Endothelial cell of umbilical vein (primary cell): ENCODE results near the gene UBAP2L. TPM values are rescaled to one million over a fixed set of nuclear protein-coding genes. Genes with fewer than 3 reads are reported as not detected.

Experiments
- BruUV-seq: library from RNA; stranded (reverse); fragments of 400-500 nt; replicated peaks from 2 replicates; lab custom pipeline; 2021; lab: Mats Ljungman, UMichigan
- CTCF ChIA-PET: fragments of 300-600, 350-600 bp; sonication (Branson Sonifier 250); formaldehyde crosslinking; loops from one replicate; lab custom pipeline; 2021; ENCODE audit warnings: antibody characterized with exemption, inconsistent platforms; lab: Charles Lee
- POLR2A ChIA-PET: fragments of 300-600, 350-600 bp; sonication (Branson Sonifier 250); formaldehyde crosslinking; loops from one replicate; lab custom pipeline; 2021; ENCODE audit warnings: antibody characterized with exemption, inconsistent platforms; lab: Charles Lee
- DNase-seq: peaks from one replicate; pipeline ENCODE4 v3.0.0-alpha.2; 2011; ENCODE audit warnings: low read depth, low spot score
- FAIRE-seq: peaks from 2 replicates; lab custom pipeline; 2011; peaks lifted over from hg19 to GRCh38; lab: Jason Lieb, UNC
- H2AFZ ChIP-seq: 2 replicates; pipeline ENCODE4 v1.6.0; 2012; ENCODE audit warnings: low read depth, low read length, control low read depth, inconsistent platforms
- H3K27ac ChIP-seq: 2 replicates; pipeline ENCODE4 v1.5.1; 2011; ENCODE audit warnings: low read depth, mild to moderate bottlenecking, control low read depth, low read length, moderate library complexity; ENCODE audit not compliant: insufficient read depth
- H3K27me3 ChIP-seq, 2 experiments: 2 replicates each; pipeline versions ENCODE4 v1.6.0 to v1.6.1; 2011; ENCODE audit warnings: low read length in 2 of 2, mixed read lengths in 1 of 2; ENCODE audit not compliant: control insufficient read depth in 2 of 2, insufficient read depth in 2 of 2
- H3K36me3 ChIP-seq, 2 experiments: 2 replicates in 1 of 2; 3 replicates in 1 of 2; pipeline ENCODE4 v1.5.1; 2011; ENCODE audit warnings: low read length in 2 of 2, mild to moderate bottlenecking in 1 of 2, moderate library complexity in 1 of 2; ENCODE audit not compliant: control insufficient read depth in 2 of 2, insufficient read depth in 2 of 2; ENCODE audit errors: extremely low read depth in 1 of 2
- H3K4me1 ChIP-seq: 3 replicates; pipeline ENCODE4 v1.5.1; 2011; ENCODE audit warnings: mild to moderate bottlenecking, low read length; ENCODE audit not compliant: control insufficient read depth, insufficient read depth; ENCODE audit errors: extremely low read depth
- H3K4me2 ChIP-seq: 2 replicates; pipeline ENCODE4 v1.6.1; 2011; ENCODE audit warnings: low read length, control low read depth, mixed read lengths; ENCODE audit not compliant: insufficient read depth
- H3K4me3 ChIP-seq, 3 experiments: fragments of 200-600 bp in 1 of 3; sonication (generic), shearing (Covaris generic) in 1 of 3; replicated peaks in 1 of 3; 2 replicates each; pipeline ENCODE4 v1.5.1; 2011 to 2016; ENCODE audit warnings: control low read depth in 3 of 3, low read length in 3 of 3, mild to moderate bottlenecking in 2 of 3, inconsistent platforms in 1 of 3, low read depth in 1 of 3, moderate library complexity in 1 of 3; ENCODE audit not compliant: insufficient read depth in 1 of 3
- H3K79me2 ChIP-seq: 2 replicates; pipeline ENCODE4 v1.6.0; 2012; ENCODE audit warnings: low read length, inconsistent platforms; ENCODE audit not compliant: control insufficient read depth, insufficient read depth
- H3K9ac ChIP-seq: replicated peaks from 2 replicates; pipeline ENCODE3; 2011; ENCODE audit warnings: low read length, control low read depth; ENCODE audit not compliant: insufficient read depth; ENCODE audit errors: extremely low read depth
- H3K9me1 ChIP-seq: replicated peaks from 3 replicates; pipeline ENCODE4 v1.6.0; 2011; ENCODE audit warnings: mild to moderate bottlenecking, low read length; ENCODE audit not compliant: control insufficient read depth, insufficient read depth; ENCODE audit errors: extremely low read depth
- H3K9me3 ChIP-seq: replicated peaks from 2 replicates; pipeline ENCODE4 v1.5.1; 2012; ENCODE audit warnings: low read length, inconsistent platforms; ENCODE audit not compliant: control insufficient read depth, insufficient read depth
- H4K20me1 ChIP-seq: replicated peaks from 2 replicates; pipeline ENCODE3; 2011; ENCODE audit warnings: mild to moderate bottlenecking, low read length; ENCODE audit not compliant: control insufficient read depth, insufficient read depth; ENCODE audit errors: extremely low read depth
- EZH2 ChIP-seq: IDR thresholded peaks from 2 replicates; pipeline ENCODE4 v1.6.1; 2012; ENCODE audit warnings: borderline replicate concordance, low read depth, mild to moderate bottlenecking, moderate library complexity, low read length, inconsistent platforms; ENCODE audit not compliant: severe bottlenecking
- FOS ChIP-seq: IDR thresholded peaks from 2 replicates; pipeline ENCODE4 v1.6.1; 2011; ENCODE audit warnings: mild to moderate bottlenecking, low read length, moderate library complexity, borderline replicate concordance; ENCODE audit not compliant: insufficient read depth
- GATA2 ChIP-seq: IDR thresholded peaks from 2 replicates; pipeline ENCODE4 v1.7.0; 2011; ENCODE audit warnings: low read depth, mild to moderate bottlenecking, moderate library complexity, mixed read lengths, low read length; ENCODE audit not compliant: insufficient read length, insufficient read depth
- JUN ChIP-seq: IDR thresholded peaks from 2 replicates; pipeline ENCODE4 v1.6.1; 2011; ENCODE audit warnings: borderline replicate concordance, low read depth; ENCODE audit not compliant: insufficient read length, insufficient read depth
- MYC ChIP-seq: IDR thresholded peaks from one replicate; pipeline ENCODE4 v1.6.1; 2011; ENCODE audit warnings: mild to moderate bottlenecking, low read depth, low read length
- POLR2A ChIP-seq: IDR thresholded peaks from 2 replicates; pipeline ENCODE4 v1.6.1; 2012; ENCODE audit warnings: low read depth, mild to moderate bottlenecking, control low read depth, low read length
- POLR2AphosphoS5 ChIP-seq: IDR thresholded peaks from 2 replicates; pipeline ENCODE4 v1.6.1; 2012; ENCODE audit warnings: low read depth, mild to moderate bottlenecking, control low read depth, low read length, moderate library complexity; ENCODE audit not compliant: insufficient read depth
- dilution Hi-C: fragments of 300-500 bp; cut with MboI; formaldehyde crosslinking; loops from one replicate; pipeline ENCODE4 v1.15.0; 2019; ENCODE audit warnings: low sequenced_read_pairs; ENCODE audit not compliant: extremely low pct_ligation_motif_present
- intact Hi-C: fragments of 100-400 bp; cut with micrococcal nuclease; formaldehyde crosslinking; loops from one replicate; pipeline ENCODE4 v1.10.0; 2022
- polyA plus RNA-seq, 4 experiments: library from polyadenylated mRNA; depleted of rRNA in 3 of 4; stranded (reverse) in 3 of 4; unstranded in 1 of 4; fragments of >200 nt; gene quantifications; 2 replicates each; pipeline versions ENCODE4 v1.2.1 to v1.2.3, GENCODE V29; 2011 to 2012; ENCODE audit warnings: missing spikeins in 1 of 4
- total RNA-seq: library from RNA; stranded (reverse); gene quantifications from 2 replicates; pipeline ENCODE4 v1.2.3, GENCODE V29; 2021
- TF ChIP-seq, protein P1 (sequence below), 2 donors: IDR thresholded peaks; 1 replicate in 1 of 2; 2 replicates in 1 of 2; pipeline ENCODE4 v1.5.1; 2011; ENCODE audit warnings: low read length in 2 of 2, mild to moderate bottlenecking in 2 of 2, moderate library complexity in 2 of 2, control low read depth in 1 of 2, inconsistent platforms in 1 of 2, low read depth in 1 of 2; ENCODE audit not compliant: insufficient read depth in 1 of 2; ENCODE audit errors: extremely low read depth in 1 of 2
- TF ChIP-seq, protein P2 (sequence below): IDR thresholded peaks from 2 replicates; pipeline ENCODE4 v1.6.1; 2011; ENCODE audit not compliant: insufficient read depth, insufficient read length

Gene UBAP2L
- total and polyA plus RNA-seq, 2 donors (not counting 3 experiments of a cell fraction or from before 2014, with no cell fraction given), result 229 to 280 TPM

DNA sequence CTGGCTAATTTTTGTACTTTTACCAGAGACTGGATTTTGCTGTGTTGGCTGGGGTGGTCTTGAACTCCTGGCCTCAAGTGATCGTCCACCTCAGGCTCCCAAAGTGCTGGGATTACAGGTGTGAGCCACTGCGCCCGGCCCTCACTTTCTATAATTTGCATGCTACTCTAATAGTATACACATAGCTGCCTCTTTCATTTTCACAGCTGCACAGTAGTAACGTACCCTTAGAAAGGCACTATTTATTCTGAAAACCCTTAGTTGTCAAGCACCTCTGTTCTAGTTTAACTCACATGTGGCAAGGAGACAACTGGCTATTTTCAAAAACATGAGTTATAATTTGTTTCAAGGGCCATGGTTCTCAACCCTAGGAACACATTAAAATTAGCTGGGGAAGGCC, 46.1 kb upstream of the UBAP2L start:
- Histone ChIP-seq H3K4me2 (no peak overlapping the region), H3K27ac (no peak overlapping the region), H3K9ac (no peak overlapping the region), H3K79me2 (peaks cover 94% of the 10 kb centered on the region), H3K27me3 (no peaks in the 10 kb centered on the region), H3K36me3 (peaks cover 40 to 46% of the 10 kb centered on the region in 2 experiments), H2AFZ (no peak overlapping the region), H3K4me3 (no peak overlapping the region), H4K20me1 (peaks cover 9% of the 10 kb centered on the region), H3K9me3 (no peaks in the 10 kb centered on the region), H3K9me1 (no peaks in the 10 kb centered on the region), H3K4me1 (peaks cover 38% of the 10 kb centered on the region)
- no peak for DNase-seq
- intact Hi-C loops, result no loop called here
- dilution Hi-C loops, result no loop called here
- TF ChIP-seq FOS, result no peak
- no peak for TF ChIP-seq JUN
- TF ChIP-seq EZH2, result no peak
- TF ChIP-seq MYC, result no peak
- TF ChIP-seq POLR2A, result no peak
- no peak for TF ChIP-seq GATA2
- TF ChIP-seq, protein P1, sequence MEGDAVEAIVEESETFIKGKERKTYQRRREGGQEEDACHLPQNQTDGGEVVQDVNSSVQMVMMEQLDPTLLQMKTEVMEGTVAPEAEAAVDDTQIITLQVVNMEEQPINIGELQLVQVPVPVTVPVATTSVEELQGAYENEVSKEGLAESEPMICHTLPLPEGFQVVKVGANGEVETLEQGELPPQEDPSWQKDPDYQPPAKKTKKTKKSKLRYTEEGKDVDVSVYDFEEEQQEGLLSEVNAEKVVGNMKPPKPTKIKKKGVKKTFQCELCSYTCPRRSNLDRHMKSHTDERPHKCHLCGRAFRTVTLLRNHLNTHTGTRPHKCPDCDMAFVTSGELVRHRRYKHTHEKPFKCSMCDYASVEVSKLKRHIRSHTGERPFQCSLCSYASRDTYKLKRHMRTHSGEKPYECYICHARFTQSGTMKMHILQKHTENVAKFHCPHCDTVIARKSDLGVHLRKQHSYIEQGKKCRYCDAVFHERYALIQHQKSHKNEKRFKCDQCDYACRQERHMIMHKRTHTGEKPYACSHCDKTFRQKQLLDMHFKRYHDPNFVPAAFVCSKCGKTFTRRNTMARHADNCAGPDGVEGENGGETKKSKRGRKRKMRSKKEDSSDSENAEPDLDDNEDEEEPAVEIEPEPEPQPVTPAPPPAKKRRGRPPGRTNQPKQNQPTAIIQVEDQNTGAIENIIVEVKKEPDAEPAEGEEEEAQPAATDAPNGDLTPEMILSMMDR (IDR thresholded peaks at IDR 0.05; ENCODE audit: extremely low read depth in 1 of 2, insufficient read depth in 1 of 2, low read depth in 1 of 2, low read length in 2 of 2), result no peak
- TF ChIP-seq POLR2AphosphoS5, result no peak
- TF ChIP-seq, protein P2, sequence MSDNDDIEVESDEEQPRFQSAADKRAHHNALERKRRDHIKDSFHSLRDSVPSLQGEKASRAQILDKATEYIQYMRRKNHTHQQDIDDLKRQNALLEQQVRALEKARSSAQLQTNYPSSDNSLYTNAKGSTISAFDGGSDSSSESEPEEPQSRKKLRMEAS, result no peak
- ChIA-PET CTCF (no interaction called here), POLR2A (interaction anchor here (0.6 kb wide), 1 partner anchor 1936 kb away, joined by 4 read pairs; no protein-coding TSS in a partner anchor)
- BruUV-seq, result no TSS peak
- FAIRE-seq, result no peak
